ENCODE data around the gene GP5.

The GP5 gene

GRCh38 chr3:194348354-194348753 is 50.7 kb downstream of the GP5 start:
- DNase-seq (ENCODE audit: low read depth, low spot score): no peak

GRCh38 chr3:194346621-194347020 is 52.4 kb downstream of the GP5 start:
- no peak for DNase-seq (ENCODE audit: low read depth, low spot score)

DNA sequence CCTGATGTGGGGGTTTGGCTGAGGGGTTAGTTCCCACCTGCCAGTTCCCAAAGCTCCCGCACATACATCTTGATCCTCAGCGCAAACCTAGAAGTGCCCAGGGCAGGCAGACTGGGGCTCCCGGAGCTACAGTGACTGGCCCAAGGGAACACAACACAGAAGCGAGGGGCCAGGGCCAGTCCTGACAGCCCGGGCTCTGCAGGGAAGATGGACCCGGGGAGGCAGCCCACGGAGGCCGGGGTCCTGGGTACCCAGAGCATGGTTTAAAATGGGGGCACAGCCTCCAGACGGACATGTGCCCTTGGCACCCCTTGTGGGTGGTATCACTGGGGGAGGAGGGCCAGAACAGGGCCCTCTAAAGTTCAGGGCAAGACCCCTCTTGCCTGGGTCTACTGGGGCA is 53.0 kb downstream of the GP5 start:
- DNase-seq (ENCODE audit: low read depth, low spot score): no peak

Data from smooth muscle cell of the brain vasculature (primary cell).